Head of caudate nucleus (tissue), 42 donors: ENCODE data around the gene MAPK8IP2.

Experiments used
- DNase-seq, 42 donors: peaks; one replicate each; pipeline versions ENCODE4 v3.0.0 to v3.0.0-alpha.2; 2020 to 2021; ENCODE audit warnings: mixed read lengths in 7 of 42
- intact Hi-C: fragments of 100-400 bp; cut with DNase I; formaldehyde crosslinking; loops from one replicate; pipeline ENCODE4 v1.15.0; 2022

MAPK8IP2 gene

GRCh38 chr22:50573491-50574382 is 26.9 kb upstream of the MAPK8IP2 start:
- intact Hi-C loops = no loop called here
- DNase-seq = no peak

DNA sequence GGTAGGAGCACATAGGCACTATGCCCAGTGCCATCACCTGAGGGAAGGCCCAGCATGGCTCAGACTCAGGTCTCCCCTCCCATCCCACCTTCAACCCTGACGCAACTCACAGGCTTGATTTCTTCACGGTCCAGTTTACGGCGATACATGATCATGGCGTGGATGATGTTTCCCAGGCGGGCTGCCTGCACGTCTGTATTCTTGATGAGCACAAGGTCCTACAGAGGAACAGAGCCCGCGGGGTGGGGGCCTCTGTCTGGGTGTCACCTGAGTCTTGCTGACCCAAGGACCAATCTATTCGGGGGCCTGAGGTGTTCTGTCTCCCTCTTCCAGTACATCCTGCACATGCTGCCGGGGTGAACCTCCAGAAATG is 26.2 kb upstream of the MAPK8IP2 start:
- intact Hi-C loops = no loop called here
- DNase-seq = no peak

- intact Hi-C loops = no loop called here
- DNase-seq = no peak
Observed at GRCh38 chr22:50575426-50575941, 25.1 kb upstream of the MAPK8IP2 start.

DNA sequence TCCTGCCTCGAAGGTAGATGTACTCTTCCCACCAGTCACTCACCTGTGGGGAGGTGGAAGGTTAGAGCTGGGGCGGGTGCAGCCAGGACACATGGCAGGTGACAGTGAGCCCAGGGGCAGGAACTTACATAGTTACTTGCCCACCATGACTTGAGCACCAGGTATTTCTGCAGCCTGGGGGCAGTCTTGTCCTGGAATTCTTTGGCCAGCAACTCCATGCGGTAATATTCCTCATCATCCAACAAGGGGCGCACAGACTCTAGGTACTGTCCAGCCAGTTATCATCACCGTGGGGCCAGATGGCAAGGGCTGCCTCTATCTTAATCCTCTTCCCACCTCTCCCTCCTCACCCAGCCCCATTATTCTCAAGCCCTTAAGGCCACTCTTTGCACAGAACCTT is 24.5 kb upstream of the MAPK8IP2 start:
- intact Hi-C loops = no loop called here
- no peak for DNase-seq

- intact Hi-C loops = no loop called here
- DNase-seq = no peak
Observed at GRCh38 chr22:50576806-50577696, 23.5 kb upstream of the MAPK8IP2 start.

DNA sequence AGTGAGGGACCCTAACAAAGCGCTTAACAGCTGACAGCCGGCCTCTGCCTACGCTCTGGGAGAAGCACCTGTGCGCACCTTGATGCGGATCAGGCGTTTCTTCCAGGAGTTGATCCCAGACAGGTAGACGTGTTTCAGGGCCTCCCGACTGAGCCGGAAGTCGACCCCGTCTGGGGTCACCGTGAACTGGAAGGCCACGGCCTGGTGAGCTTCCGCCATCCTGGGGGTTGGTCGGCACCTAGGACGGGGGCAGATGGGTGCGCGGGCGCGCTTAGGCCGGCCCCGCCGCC is 23.0 kb upstream of the MAPK8IP2 start:
- no peak for DNase-seq
- intact Hi-C loops = no loop called here

- DNase-seq = peak in 1 of 42 donors; percentile 16
Observed at GRCh38 chr22:50577987-50578775, 22.4 kb upstream of the MAPK8IP2 start, which contains the start of gene CPT1B. CPT1B (minus strand) TSS chr22:50578427; CDS start chr22:50577915, 512 bp downstream.

DNA sequence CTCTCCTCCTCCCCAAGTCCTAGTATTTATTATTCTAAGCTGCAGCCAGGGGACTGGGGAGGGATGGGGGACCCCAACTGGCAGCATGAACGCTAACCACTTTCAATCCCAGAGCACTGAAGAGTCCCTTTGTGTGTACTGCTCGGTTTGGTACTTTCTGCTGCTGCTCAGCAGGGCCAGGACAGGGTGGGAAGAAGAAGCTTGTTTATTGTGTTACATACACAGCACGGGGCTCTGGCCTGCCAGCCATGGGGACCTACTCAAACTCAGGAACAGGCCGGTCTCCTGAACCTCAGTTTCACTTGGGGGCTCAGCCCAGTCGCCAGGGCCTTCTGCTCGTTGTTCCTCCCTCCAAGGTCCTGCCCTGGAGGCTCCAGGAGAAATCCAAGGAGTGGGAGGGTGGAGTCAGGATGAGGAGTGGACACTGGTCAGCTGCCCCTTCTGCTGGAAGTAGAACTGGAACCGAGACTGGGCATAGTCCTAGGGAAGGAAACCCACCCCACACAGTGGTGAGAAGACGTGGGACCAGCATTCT is 21.8 kb upstream of the MAPK8IP2 start:
- DNase-seq = peak in 1 of 42 donors; percentile 35
- intact Hi-C loops = no loop called here

More at GRCh38 chr22:50577987-50578775, 22.4 kb upstream of the MAPK8IP2 start, which contains the start of gene CPT1B:
- intact Hi-C loops = no loop called here

- intact Hi-C loops = loop anchor here (5.0 kb wide), 1 partner anchor 52 kb away; the partner anchor contains the start of gene SCO2
- no peak for DNase-seq
Observed at GRCh38 chr22:50579752-50580151, 20.8 kb upstream of the MAPK8IP2 start.

DNA sequence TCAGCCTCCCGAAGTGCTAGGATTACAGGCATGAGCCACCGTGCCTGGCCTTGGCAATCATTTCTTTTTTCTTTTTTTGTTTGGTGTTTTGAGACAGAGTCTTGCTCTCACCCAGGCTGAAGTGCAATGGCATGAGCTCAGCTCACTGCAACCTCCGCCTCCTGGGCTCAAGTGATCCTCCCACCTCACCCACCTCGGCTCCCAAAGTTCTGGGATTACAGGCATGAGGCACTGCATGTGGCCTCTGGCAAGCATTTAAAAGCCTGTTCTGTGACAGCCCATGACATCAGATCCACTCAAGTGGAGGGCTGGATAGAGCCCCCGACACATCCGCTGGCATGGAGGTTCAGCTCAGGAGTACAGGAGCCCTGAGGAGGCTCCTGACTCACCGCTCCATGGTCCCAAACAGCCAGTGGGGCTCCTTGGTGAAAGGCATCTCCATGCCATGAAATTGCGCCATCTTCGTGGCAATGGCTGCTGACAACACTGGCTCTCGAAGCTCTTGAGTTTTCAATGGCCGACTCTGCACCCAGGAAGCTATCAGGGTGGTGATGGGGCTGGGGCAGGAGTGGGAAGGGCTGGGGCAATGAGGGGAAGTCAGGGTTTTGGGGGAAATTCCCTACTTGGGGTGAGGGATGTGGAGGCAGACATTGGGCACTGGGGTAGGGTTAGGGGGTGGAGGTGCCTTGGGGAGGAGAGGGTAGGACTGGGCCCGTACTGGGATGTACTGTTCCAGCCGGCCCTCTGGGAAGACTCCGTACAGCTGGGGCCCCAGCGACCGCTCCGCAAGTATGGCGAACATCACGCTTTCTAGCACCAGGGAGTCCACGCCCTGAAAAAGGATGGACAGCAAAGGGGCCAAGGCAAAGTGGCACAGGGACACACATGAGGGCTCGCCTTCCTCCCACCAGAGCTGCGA is 19.3 kb upstream of the MAPK8IP2 start:
- peak in 25 of 42 donors; percentile 24 to 85 (median 56) for DNase-seq
- intact Hi-C loops = loop anchor here (5.0 kb wide), 1 partner anchor 54 kb away; the partner anchor contains the start of gene SCO2

DNA sequence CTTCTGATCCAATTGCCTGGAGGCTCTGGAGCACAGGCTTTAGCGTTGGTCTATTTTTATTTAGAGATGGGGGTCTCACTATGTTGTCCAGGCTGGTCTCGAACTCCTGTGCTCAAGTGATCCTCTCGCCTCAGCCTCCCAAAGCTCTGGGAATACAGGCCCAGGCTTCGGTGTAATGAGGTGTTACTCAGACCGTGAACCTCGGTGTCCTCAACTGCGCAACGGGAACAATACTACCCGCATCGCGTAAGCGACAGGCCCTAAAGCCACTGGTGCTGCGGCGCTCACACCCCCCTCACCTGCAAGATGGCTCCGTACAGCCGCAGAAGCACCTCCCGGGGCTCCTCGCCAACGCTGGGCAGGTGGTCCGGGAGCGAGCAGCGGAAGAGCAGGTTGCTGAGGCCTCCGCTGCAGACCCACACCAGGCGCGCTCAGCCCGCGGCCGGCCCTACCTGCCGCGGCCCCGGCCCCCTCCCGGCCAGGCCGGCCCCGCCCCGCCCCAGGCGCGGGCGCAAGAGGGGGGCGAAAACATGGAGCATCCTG is 18.6 kb upstream of the MAPK8IP2 start:
- intact Hi-C loops = loop anchor here (5.0 kb wide), 1 partner anchor 55 kb away; the partner anchor contains the start of gene SCO2

GRCh38 chr22:50582493-50583293 is 17.9 kb upstream of the MAPK8IP2 start, which contains the start of gene CHKB:
CHKB (minus strand) TSS chr22:50582849; CDS start chr22:50582781, 68 bp downstream.
- DNase-seq = peak; percentile 96 to 100 (median 99)
- intact Hi-C loops = loop anchor here (5.0 kb wide), 1 partner anchor 55 kb away; the partner anchor contains the start of gene SCO2

More for the DNA sequence above, 18.6 kb upstream of the MAPK8IP2 start:
- DNase-seq = peak in 17 of 42 donors; percentile 13 to 57 (median 44)

GRCh38 chr22:50583294-50583861 is 17.2 kb upstream of the MAPK8IP2 start:
- intact Hi-C loops = loop anchor here (5.0 kb wide), 1 partner anchor 56 kb away; the partner anchor contains the start of gene SCO2
- peak in 2 of 42 donors; percentile 23 to 35 for DNase-seq

DNA sequence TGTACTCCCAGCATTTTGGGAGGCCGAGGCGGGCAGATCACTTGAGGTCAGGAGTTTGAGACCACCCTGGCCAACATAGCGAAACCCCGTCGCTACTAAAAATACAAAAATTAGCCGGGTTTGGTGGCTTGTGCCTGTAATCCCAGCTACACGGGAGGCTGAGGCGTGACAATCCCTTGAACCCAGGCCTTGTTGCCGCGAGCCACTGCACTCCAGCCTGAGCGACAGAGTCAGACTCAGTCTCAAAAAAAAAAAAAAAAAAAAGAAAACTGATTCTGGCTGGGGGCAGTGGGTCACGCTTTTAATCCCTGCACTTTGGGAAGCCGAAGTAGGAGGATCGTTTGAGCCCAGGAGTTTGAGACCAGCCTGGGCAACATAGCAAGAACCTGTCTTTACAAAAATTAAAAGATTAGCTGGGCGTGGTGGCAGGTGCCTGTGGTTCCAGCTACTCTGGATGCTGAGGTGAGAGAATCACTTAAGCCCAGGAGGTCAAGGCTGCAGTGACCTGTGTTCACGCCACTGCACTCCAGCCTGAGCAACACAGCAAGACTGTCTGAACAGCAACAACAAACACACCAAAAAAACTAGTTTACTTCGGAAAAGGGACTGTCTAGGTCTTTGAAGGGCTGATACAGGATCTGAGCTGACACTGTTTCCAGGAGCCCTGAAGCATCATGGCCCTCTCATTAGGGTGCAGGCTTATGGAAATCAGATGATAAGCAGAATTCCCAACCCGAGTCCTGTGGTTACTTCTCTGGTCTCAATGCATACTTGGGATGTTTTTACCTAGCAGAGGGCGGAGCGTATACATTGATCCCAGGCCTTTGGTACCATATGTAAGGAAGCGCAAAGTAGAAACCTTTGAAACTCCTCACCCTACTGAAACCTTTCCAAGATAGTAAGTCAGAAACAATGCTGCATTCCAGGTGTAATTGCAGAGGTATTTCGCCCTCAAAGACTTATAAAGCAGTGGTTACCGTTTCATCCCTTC is 16.2 kb upstream of the MAPK8IP2 start:
- DNase-seq = no peak
- intact Hi-C loops = loop anchor here (5.0 kb wide), 1 partner anchor 57 kb away; the partner anchor contains the start of gene SCO2
